ENCODE data around the gene SH2D1B.

- no peak for TF ChIP-seq POLR2AphosphoS5 (IDR thresholded peaks at IDR 0.05; ENCODE audit: low read depth, low read length)
- TF ChIP-seq POLR2A (IDR thresholded peaks at IDR 0.05; ENCODE audit: low read depth, low read length) = no peak
Measured at GRCh38 chr1:162366149-162366548, 45.8 kb downstream of the SH2D1B start.
